HG03196 (cell line): ENCODE data around the gene MAMDC4.
"Not testable (repeated sequence)": the region's sequence is repeated elsewhere in the genome, so short reads cannot be mapped to it uniquely, and the experiment has no call there.

Experiments used
- ATAC-seq: cut with Tn5 transposase; IDR thresholded peaks from one replicate; pipeline ENCODE4 v1.9.1; 2021; ENCODE audit not compliant: unreplicated experiment

MAMDC4 gene

DNA sequence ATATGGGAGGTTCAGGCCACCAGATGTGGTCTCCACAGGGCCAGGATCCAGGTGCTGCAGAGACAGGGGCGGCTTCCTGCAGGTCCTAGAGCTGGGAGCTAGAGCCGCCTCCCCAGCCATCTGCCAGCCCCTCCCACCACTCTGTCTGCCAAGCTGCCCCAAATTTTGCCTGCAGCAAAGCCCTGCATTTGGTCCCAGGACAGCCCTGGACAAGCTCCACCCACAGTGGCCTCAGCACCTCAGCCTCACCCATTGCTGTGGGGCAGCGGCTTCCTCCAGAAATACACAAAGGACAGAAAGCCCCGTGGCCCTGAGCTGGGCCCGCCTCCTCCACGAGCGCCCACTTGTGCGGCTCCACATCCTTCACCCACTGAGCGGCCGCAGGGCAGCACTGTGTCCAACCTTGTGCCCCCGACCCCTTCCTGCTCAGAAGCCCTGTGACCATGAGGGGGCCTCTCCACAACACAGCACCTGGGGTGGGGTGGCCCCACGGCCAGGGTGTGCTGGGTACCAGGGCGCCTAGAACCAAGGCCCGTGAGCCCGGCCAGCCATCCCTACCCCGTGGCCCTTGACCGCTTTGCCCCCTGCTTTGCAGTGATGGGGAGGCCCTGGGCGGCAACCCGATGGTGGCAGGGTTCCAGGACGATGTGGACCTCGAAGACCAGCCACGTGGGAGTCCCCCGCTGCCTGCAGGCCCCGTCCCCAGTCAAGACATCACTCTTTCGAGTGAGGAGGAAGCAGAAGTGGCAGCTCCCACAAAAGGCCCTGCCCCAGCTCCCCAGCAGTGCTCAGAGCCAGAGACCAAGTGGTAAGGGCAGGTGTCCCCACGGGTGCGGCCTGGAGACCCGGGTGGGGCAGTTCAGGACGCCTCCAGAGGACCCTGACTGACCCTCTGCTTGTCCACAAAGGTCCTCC, 13.6 kb upstream of the MAMDC4 start:
- ATAC-seq, result no peak

DNA sequence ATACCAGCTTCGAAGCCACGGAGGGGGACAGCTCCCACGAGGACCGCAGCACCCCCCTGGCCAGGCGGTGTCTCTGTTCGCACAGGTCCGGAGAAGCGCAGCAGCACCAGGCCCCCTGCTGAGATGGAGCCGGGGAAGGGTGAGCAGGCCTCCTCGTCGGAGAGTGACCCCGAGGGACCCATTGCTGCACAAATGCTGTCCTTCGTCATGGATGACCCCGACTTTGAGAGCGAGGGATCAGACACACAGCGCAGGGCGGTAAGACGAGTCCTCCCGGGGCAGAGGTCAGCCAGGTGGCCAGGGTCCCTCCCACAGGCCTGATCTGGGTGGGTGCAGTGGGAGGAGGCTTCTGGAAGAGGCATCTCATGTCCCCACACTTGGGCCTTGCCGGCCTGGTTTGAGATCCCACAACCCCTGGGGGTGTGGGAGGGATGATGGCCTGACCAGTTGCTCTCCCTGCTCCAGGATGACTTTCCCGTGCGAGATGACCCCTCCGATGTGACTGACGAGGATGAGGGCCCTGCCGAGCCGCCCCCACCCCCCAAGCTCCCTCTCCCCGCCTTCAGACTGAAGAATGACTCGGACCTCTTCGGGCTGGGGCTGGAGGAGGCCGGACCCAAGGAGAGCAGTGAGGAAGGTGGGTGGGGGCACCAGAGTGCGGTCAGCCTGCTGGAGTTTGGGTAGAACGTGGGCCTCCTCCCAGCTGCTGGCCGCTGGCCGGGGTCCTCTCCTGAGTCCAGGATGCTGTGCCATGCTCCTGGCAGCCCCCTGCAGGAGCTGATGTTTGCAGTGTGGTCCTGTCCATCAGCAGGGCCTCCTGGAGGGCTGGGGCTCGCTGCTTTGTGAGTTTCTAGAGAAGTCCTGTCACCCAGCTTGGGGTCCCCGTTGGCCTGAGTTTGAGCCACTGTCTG, 12.7 kb upstream of the MAMDC4 start:
- ATAC-seq, result no peak

DNA sequence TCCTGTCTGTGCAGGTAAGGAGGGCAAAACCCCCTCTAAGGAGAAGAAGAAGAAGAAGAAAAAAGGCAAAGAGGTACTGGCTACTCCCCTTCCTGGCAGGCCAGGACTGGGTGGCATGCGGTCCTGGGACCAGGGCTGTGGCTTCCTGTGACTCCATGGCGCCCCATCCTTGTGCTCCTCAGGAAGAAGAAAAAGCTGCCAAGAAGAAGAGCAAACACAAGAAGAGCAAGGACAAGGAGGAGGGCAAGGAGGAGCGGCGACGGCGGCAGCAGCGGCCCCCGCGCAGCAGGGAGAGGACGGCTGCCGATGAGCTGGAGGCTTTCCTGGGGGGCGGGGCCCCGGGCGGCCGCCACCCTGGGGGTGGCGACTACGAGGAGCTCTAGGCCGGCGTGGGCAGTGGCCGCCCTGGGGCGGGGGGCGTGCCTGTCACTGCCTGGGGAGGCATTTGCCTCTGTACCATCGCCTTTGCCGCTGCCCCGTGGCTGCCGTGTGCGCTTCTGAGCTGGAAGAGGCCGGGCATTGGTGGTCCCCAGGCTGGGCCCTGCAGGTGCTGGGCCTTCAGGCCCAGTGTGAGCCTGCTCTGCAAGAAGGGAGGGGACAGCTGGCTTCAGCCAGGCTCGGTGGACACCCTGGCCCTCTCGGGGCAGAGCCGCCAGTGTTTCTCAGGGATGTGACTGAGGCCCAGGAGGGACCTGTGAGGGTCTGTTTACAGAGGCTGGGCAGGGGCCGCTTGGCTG, 11.8 kb upstream of the MAMDC4 start:
- no peak for ATAC-seq

DNA sequence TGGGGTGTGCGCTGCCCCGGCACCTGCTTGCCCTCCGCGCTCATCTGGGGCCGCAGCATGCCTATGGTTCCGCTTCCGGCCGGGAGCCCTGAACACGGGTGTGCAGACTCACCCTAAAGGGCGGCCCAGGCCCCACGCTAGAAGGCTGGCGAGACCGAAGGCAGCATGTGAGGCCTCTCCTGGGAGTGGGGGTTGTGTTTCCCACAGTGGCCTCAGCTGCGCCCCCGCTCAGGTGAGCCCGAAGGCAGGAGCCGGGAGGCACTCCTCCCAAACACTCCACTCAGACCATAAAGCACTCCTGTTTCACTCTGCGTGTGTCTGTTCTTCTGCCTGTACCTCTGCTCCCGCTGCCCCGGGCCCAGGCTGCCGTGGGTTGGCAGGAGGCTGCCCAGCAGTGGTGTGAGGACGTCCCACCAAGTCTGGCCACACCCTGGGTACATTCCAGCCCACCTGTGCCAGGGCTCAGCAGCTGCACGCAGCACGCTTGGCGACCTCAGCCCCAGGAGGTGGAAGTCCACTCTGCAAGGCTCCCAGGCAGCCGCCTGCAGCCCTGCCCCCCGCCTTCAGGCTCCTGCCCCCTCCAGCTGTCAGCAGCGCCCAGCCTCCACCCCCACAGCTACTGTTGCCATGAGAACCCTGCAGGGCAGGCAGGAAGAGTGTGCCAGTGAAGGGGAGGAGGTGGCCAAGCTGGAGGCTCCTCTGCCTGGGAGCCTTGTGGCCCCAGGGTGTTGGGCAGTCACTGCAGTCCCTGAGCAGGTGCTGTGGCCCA, 11.1 kb upstream of the MAMDC4 start:
- ATAC-seq, result no peak

DNA sequence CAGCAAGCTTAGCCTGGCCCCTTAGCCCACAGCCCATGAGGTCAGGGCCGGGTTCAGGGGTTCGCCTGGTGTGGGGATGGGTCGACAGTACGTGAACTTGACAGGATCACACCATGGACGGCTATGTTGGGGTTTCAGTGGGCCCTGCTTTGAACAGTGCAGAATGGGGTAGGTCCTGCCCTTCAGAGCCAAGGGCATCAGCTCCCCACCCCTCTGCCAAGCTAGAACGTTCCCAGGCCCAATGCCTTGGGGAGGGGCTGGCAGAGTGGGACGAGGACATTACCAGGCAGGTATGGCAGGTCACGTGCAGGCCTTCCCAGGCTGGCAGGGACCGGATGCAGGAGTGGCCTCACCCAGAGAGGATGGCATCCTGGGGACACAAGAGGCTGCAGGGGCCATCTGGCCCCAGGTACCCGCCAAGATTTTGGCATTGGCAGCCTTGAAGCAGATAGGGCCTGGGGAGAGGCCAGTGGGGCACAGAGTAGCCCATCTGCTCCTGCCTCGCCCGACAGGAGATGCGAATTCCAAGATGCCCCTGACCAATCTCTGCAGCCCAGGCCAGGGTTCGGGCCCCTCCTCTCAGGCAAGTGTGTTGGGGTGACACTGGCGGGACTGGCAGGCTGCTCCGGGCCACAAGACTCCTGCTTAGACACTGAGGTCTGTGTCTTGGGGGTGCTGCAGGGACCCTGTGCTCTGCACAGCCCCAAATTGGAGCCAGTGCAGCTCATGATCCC, 10.3 kb upstream of the MAMDC4 start:
- not testable (repeated sequence) for ATAC-seq

DNA sequence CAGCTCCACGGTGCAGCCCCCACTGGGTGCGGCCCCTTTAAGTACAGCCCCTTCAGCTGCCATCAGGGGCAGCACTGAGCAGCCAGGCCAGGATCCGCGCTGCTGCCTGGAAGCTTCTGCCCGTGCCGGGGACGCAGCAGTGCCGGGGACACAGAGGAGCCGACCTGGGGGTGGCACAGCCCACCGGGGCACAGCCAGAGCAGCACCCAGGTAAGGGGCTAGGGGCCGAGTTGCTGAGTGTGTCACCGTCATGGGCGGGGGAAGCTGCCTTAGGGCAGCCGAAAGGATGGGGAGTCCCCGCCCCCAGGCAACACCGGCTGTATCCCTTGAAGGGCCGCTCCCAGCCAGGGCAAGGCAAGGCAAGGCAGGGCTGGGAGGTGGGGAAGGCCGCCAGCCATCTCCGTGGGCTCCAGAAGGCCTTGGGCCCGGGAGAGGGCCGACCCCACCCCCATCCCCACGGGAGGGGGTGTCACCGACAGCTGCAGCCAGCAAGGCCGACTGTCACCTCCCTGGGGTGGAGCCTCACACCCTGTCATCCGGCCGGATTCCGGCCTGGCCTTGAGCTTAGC, 9.7 kb upstream of the MAMDC4 start, which contains the start of gene AJM1:
TSS of gene AJM1 (plus strand) at position 99 of the 569 bp plus-strand sequence. CDS start 1,937 bp downstream, outside the sequence.
- peak; percentile 60 for ATAC-seq

DNA sequence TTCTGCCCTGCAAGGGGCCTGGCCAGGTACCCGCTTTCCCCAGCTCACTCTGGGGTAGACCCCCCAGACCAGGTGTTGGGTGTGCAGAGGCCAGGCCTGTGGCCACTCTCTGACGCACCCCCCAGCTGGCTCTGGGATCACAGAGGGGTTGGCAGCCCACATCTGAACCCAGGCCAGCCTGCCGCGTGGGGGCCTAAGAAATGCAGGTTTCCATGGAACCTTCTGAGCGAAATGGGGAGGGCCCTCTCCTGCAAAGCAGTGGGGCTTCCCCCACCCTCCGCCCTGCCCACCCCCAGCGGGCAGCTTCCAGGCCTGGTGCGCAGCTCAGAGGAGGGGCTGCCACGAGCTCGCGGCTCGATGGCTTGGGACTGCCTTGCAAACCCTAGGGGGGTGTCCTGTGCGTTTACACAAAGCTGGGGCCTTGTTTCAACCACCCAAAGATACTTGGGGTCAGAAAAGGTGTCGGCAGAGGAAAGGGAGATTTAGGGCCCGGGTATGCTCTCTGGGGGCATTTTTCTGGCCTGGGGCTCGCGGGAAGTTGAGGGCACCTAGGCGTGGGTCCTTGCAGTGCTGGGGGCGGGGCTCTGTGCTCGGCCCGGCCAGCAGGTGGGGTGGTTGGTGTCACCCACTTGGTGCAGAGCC, 8.9 kb upstream of the MAMDC4 start:
- ATAC-seq, result not testable (repeated sequence)

DNA sequence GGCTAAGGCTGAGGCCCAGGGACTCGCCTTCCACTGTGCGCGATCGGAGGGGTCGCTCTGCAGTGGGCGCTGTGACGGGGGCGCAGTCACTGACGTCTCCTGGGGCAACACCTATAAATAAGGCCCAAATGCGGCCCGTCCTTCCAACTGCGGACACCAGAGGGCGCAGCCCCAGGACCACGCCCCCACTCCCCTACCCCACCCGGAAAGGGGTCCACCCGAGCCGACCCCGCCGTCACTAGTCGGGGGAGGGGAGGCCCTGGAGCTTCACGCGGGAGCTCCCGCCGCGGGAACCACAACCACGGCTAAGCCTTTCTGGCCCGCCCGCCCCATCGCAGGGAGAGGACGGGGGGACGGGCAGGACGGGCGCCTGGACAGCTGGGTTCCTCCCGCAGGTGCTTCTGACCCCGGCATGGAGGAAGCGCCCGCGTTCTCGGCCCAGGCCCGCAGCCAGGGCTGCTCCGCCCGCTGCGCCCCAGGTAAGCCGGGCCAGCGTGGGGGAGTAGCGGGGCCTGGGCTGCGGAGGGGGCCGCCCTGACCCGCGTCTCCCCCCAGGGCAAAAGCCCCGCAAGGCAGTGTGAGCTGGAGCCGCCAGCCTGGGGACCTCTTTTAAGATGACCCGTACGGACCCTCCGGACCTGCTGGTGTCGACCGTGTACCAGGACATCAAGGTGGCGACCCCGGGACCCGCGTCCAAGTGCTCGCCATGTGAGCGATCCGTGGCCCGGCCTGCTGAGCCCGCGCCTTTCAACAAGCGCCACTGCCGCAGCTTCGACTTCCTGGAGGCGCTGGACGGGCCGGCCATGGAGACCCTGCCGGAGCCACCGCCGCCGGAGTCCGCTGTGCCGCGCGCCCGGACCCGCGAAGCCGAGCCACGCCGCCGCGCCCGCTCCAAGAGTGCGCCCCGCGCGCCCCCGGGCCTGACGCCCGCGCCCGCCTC, 8.1 kb upstream of the MAMDC4 start:
- not testable (repeated sequence) for ATAC-seq

DNA sequence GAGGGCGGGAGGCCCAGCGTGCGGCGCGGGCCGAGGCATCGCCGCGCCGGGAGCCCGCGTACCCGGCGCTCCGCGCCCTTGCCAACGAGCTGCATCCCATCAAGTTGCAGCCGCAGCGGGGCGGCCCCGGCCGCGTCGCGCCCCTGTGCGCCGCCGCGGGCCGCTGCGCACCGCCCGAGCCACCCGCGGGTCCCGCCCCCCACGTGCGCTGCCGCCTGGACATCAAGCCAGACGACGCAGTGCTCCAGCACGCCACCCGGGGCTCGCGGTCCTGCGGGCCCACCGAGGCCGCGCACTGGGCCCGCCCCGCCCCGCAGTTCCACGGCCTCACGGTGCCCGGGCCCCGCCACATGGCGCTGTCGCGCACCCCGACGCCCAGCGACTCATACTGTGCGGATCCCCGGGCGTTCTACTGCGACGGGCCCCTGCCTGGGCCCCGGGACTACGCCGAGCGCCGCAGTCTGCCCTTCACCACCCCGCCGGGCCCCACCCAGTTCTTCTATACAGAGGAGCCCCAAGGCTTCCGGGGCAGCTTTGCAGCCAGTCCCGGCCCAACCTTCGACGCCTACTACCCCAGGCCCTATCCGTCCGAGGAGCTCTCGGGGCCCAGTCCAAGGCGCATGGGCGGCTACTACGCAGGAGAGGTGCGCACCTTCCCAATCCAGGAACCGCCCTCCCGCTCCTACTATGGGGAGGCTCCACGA, 7.2 kb upstream of the MAMDC4 start:
- no peak for ATAC-seq

DNA sequence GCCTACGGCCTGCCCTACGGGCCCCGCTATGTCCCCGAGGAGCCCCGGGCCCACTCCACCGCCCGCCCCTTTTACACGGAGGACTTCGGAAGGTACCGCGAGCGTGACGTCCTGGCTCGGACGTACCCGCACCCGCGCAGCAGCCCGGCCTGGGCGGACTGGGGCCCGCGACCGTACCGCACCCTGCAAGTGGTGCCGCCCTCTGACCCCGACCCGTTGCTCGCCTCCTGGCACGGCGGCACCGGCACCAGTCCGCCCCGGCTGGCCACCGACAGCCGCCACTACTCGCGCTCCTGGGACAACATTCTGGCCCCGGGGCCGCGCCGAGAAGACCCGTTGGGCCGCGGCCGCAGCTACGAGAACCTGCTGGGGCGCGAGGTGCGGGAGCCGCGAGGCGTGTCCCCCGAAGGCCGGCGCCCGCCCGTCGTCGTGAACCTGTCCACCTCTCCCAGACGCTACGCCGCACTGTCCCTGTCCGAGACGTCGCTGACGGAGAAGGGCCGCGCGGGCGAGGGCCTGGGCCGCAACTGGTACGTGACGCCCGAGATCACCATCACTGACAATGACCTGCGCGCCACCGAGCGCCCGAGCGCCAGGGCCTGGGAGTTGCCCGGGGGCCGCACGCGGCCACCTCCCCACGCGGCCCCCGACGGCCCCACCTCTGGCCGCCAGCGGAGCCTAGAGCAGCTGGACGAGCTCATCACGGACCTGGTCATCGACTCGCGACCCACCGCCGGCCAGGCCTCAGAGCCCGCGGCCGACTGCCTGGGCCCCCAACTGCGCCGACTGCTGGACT, 6.5 kb upstream of the MAMDC4 start:
- ATAC-seq, result no peak

DNA sequence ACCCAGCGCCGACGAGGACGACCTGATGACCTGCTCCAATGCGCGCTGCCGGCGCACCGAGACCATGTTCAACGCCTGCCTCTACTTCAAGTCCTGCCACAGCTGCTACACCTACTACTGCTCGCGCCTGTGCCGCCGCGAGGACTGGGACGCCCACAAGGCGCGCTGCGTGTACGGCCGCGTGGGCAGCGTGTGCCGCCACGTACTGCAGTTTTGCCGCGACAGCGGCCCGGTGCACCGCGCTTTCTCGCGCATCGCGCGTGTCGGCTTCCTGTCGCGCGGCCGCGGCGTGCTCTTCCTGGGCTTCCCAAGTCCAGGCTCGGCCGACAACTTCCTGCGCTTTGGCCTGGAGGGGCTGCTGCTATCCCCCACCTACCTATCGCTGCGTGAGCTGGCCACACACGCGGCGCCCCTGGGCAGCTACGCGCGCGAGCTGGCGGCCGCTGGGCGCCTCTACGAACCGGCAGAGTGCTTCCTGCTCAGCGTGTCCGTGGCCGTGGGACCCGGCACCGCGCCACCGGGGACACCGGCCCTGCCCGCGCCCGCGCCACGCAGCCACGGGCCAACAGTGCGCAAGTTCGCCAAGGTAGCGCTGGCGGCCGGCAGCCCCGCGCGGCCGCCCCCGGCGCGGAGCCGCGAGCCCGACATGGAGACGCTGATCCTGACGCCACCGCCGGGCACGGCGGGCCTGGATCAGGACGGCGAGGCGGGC, 5.6 kb upstream of the MAMDC4 start:
- ATAC-seq, result no peak

DNA sequence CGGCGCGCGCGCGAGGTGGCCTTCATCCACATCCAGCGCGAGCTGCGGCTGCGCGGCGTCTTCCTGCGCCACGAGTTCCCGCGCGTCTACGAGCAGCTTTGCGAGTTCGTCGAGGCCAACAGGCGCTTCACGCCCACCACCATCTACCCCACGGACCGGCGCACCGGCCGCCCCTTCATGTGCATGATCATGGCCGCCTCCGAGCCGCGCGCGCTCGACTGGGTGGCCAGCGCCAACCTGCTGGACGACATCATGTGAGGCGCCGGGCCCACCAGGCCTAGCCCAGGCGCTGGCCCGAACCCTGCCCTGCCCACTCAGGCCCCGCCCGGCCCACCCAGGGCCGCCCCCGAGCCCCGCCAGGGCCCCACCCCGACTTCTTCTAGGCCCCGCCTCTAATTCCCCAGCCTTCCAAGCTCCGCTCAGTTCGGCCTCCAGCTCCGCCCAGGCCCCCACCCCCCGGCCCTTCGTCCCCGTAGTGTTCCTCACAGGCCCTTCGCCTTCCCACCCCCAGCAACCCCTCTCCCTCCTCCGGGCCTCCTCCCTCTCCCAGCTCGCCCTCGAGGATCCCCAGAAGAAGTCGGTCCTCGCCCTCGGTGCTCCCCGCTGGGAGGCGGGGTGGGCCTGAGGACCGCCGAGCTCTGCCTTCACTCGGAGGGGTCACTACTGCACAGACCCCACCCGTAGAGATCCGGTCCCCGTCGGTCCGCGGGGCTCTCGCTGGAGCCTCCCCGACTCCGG, 4.9 kb upstream of the MAMDC4 start:
- no peak for ATAC-seq

DNA sequence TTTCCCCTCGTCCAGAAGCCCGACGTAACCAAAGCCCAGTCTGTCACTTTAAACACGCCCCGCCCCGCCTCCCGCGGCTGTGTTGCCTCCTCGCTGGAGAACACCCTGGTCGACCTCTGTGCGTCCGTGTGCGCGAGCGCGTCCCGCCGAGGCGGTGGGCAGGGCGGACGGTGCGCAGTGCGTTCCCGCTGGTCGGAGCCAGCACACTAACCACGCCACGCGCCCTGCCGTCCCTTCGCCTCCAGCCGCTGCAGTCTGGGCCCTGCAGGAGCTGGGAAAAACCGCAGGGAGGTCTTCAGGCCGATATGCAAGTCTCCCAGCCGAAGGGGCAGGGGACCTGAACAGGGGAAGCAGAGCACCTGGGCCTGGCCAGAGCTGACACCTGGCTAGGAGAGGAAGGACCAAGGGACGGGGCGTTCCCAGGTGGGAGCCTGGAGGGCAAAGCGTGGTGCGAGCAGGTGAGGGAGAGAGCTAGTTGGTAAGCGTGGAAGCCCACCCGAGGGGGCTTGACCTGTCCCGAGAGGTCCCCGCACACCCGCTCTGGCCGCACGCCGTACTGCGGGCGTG, 4.2 kb upstream of the MAMDC4 start:
- ATAC-seq, result peak; percentile 26

DNA sequence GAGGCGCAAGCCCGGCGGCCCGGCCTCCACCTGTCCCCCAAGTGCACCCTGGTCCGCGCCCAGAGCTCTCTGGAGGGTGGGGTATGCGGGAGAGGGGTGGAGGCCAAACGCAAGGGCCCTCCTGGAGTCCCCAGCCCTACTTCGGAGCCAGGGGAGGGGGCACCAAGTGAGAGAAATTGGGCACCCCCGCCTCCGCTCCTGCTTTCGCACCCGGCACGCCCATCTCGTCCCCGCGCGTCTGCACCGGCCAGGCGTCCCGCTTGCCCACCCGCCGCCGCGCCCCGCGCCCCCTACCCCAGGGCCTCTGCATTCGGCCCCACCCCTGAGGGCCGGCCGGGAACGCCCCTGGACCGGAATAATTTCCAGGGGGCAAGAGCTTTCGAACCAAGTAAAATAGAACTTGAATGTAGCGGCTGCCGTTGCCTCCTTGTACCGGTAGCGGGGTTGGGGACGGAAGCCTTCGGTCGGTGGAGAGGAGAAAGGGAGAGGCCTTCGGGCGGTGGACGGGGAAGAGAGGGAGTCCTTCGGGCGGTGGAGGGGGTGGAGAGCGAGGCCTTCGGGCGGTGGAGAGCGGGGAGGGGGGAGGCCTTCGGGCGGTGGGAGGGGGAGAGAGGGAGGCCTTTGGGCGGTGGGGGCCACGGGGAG, 3.6 kb upstream of the MAMDC4 start:
- ATAC-seq, result no peak
